Measurements from ENCODE around the gene TSPEAR.

The TSPEAR gene

DNA sequence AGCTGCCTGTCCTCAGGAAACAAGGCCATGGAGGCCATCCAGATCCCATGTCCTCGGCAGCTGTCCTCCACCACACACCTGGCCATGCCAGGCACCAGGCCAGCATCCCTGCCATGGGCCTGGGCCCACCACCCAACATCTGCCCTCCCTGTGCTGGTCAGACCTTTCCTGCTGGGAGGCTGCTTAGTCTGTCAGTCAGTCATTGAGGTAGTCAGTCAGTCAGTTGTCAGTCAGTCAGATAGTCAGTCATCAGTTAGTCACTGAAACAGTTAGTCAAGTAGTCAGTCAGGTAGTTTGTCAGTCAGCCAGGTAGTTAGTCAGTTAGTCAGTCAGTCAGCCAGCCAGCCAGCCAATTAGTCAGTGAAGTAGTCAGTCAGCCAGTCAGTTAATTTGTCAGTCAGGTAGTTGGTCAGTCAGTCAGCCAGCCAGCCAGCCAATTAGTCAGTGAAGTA lies 188.6 kb downstream of the TSPEAR start:
- in situ Hi-C loops (cut with MboI; ENCODE audit: low sequenced_read_pairs), result loop anchor here (25.0 kb wide), 1 partner anchor 265 kb away; no protein-coding TSS in a partner anchor

DNA sequence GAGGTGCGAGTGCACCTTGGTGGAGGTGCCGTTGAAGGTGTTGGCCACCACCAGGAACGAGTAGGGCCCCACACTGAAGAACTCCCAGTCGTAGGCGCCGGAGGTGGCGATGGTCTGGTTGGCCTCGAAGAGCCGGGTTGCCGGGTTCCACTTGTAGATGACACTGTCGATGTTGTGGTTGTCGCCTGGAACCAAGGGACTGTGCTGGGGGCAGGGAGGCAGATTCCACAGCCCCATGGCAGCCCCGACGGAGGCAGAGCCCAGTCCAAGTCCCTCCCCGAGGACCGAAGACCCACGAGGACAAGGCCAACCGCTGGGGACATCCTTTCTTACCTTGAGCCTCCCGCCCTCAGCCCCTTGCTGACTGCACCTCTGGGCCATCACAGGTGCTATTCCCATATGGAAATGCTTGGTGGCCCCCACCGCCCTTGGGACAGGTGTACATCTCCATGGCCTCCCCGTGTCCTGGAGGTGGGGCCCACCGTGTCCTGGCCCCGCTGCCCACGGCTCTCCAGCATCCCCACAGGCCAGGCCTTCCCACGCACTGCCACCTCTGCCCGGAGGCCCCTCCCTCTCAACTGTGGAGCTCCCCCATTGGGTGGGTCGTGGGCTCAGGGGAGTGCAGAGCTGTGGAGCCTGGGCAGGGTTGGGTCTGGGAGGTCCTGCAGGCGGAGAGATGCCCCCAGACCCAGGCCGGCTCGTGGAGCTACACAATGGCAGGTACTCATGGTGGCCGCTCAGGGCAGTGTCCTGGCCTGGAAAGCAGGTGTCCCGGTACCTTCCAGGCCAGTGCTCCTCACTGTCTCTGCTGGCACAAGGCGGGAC lies 189.2 kb downstream of the TSPEAR start:
- in situ Hi-C loops (cut with MboI; ENCODE audit: low sequenced_read_pairs), result loop anchor here (25.0 kb wide), 1 partner anchor 265 kb away; no protein-coding TSS in a partner anchor

DNA sequence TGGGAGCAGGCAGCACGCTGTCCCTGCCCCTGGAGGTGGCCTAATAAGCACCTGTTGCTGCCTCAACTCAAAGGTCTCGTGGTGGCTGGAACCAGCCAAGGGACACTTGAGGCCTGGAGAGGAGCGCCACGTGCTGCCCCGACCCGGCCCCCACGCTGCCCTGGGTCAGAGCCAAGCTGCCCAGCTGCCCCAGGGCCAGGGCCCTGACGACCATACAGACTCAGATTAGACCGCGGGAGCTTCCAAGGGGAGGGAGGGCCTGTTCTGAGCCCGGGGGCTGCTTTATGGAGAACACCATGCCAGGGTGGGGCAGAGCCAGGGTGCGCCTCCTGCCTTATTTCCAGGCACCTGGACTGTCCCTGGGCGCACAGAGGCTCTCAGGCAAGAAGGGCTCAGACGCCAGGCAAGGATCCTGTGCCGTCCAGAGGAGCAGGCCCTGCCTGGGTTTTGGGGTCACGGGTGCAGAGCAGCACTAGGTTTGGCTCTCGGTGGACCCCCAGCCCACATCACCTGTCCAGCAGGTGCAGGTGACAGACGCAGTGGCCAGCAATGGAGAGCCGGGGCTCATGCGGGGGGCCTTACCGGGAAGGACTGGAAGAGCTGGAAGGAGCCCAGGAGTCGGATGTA lies 190.0 kb downstream of the TSPEAR start:
- in situ Hi-C loops (cut with MboI; ENCODE audit: low sequenced_read_pairs), result loop anchor here (25.0 kb wide), 1 partner anchor 266 kb away; no protein-coding TSS in a partner anchor

DNA sequence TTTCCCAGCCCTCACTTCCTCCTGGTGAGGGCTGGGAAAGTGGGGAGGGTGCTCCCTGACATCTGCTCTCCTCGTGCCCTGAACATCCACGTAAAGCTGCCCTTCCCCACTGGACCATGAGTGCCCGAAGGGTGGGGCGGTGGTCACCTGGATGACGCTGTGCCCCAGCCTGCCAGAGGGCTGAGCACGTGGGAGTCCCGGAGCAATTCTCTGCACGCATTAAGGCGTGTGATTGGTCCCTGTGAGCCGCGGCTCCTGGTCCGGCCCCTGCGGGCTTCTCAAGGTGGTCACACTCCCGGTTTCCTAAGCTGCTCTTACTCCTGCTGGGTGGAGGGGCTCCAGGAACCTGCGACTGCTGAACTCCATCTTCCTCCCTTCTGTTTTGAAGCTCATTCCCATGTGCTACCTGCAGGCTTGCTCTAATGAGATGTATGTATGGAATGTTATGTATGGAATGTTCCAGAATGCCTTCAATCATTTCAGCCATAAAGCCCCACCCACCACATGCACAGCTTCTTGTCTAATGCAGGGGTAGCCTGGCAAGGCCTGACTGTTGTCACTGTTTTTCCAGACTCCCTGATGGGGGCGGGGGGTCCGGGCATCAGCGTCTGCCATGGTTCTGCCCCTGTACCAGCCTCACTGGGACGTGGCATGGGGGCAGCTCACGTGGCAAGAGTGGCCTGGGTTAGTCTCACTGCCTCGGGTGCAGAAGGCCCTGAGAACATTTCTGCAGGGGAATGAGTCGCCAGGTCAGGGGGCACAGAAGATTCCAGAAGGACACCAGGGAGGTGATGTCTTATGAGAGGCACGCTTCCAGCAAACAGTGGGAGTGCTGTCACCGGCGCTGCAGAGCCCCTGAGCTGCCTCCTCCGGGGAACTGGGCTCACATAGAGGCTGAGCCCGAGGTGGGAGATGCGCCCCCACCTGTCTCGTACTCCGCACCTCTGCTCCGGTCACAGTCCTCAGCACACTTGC lies 190.8 kb downstream of the TSPEAR start:
- in situ Hi-C loops (cut with MboI; ENCODE audit: low sequenced_read_pairs), result loop anchor here (25.0 kb wide), 1 partner anchor 267 kb away; no protein-coding TSS in a partner anchor

DNA sequence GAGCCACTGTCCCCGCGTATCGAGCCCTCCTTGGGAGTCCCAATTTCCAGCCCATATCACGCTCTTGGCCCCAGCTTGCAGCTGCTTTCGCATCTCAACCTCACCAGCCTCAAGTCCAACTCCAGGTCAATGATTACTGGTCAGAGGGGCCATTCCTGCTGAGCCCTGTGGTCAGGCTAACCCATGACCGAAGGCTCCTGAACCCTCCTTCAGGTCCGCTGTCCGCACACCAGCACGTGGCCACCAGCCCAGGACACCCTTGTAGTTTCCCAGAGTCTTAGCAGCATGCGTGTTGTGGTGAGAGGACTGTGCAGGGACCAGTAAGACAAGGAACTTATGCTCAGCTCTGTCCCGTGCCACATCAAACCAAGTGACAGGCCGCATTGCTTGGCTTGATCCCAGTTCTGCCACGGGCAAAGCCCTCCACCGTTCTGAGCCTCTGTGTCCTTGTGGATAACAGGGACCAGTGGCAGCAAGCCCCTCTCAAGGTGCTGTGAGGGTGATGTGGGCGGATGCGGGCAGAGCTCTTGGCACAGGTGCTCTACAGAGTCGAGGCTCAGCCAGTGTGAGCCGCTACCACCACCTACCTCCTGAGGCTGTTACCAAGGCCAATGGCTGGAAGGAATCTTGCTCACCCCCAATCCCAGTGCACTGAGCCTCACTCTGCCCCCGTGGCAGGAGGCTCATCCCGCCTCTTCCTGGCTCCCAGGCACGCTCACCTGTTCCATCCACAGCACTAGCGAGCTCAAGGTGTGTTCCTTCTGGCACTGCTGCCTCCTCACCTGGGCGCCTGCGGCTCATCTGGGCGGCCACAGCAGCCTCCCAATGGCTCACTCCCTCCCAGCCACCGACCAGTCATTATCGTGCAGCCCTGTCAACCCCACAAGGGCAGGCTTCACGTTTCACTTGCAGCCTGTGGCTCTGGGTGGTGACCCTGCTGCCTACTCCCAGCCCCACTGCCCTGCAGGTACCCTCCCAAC lies 191.7 kb downstream of the TSPEAR start:
- in situ Hi-C loops (cut with MboI; ENCODE audit: low sequenced_read_pairs), result loop anchor here (25.0 kb wide), 1 partner anchor 268 kb away; no protein-coding TSS in a partner anchor

DNA sequence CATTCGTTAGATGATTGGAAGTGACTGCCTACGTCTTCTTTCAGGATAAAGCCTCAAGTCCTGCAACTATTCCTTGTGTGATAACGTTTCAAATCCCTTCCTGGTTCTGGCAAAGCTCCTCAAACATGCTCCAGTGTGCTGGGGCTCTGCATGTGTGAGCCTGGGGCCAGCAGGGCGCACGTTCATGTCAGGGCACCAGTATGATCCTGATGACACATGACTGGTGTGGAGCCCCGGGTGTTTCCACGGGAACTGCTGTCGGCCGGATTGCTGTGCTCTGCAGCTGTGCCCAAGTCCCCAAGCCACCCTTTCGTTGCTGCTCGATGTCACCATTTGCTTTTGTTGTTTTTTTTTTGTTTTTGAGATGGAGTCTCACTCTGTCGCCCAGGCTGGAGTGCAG lies 192.7 kb downstream of the TSPEAR start:
- in situ Hi-C loops (cut with MboI; ENCODE audit: low sequenced_read_pairs), result loop anchor here (25.0 kb wide), 1 partner anchor 269 kb away; no protein-coding TSS in a partner anchor

DNA sequence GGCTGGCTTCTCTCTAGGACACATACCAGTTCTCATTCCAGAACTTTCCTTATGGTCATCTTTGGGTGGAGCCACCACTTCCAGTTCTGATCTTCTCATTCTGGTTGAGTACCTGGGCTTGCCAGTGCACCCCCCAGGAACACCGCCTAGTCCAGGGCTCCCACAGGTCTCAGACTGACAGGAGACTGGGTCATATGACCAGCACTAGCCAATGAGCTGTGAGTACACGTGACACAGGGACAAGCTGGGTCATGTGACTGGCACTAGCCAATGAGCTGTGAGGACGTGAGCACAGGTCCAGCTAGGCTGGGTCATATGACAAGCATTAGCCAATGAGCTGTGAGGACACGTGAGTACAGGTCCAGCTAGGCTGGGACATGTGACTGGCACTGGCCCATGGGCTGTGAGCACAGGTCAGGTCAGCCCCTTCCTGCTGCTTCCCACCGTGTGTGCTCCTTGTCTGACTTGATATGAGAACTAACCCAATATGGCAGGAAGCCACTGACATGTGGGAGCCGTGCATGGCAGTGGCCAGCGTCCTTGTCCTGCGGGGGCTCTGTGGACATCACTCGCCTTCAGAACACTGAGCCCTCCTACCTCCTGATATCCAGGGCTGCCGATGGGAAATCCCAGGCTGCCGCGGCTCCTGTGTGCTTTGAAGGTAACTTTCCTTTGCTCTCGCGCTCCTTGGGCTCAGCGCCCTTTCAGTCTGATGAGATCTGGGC lies 194.0 kb downstream of the TSPEAR start:
- in situ Hi-C loops (cut with MboI; ENCODE audit: low sequenced_read_pairs), result loop anchor here (25.0 kb wide), 1 partner anchor 270 kb away; no protein-coding TSS in a partner anchor

DNA sequence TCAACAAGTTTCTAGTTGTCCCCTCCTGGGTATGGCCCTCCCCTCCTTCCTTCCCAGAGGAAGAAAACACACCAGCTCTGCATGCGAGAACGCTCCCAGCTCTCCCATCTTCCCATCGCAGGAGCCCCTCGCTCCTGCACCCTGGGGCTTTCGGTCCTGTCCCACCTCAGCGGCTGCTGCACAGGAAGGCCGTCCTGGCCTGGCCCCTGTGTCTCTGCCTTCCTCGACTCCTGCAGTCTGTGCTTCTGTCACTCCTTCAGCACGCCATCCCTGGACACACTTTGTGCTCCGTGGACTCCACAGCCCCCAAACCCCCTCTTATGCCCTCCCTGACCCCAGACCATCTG lies 194.6 kb downstream of the TSPEAR start:
- in situ Hi-C loops (cut with MboI; ENCODE audit: low sequenced_read_pairs), result loop anchor here (25.0 kb wide), 1 partner anchor 270 kb away; no protein-coding TSS in a partner anchor

DNA sequence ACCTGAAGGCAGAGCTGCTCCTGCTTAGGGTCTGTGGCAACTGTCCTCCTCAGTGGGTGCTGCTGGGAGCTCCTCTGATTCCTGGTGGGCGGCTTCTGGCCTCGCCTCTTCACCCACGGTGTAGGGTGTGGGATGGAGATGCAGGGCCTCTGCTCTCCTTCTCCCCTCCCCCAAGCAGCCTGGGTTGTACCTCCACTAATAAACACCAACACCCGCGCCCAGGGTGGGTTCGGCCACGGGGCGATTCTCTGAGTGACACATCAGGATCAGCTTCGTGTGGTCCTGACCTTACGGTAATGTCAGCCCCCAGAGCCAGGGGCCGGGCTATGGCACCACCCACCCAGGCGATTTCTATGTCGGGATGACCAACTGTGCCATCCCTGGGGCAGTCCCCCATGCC lies 195.0 kb downstream of the TSPEAR start:
- in situ Hi-C loops (cut with MboI; ENCODE audit: low sequenced_read_pairs), result loop anchor here (25.0 kb wide), 1 partner anchor 271 kb away; no protein-coding TSS in a partner anchor

DNA sequence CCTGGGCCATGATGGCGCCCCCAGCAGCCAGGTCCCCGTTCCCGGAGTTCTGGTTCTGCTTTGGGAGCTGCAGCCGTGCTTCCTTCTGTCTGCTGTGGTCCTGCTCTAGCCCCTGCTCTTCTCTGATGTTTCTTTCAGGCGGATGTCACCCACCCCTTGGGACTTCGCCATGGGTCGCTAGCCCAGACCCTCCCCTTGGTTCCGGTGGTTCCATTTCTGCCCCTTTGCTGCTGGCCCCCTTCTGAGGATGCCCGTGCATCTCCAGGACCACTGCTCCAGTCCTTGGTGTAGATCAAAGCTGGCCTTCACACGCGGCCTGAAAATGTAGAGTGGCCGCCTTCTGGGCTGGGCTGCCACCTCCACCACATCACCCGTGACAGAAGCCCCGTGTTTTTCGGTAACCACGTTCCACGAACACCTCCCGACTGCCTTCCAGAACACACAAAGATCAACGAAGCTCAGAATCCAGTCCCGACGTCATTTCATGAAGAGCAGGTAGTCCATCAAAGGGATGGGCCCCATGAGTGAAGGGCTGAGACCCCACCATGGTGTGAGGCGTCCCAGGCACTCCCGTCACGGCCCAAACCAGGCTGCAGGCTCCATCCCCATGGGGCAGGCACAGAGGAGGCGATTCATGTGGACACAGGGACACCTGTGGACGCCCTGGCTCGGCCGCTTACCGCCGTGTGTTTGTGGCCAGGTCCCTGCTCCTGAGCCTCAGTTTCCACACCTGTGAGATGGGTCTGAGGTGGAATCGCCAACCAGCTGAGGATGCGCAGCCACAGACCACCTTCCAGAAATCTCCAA lies 195.8 kb downstream of the TSPEAR start:
- in situ Hi-C loops (cut with MboI; ENCODE audit: low sequenced_read_pairs), result loop anchor here (25.0 kb wide), 1 partner anchor 272 kb away; no protein-coding TSS in a partner anchor

DNA sequence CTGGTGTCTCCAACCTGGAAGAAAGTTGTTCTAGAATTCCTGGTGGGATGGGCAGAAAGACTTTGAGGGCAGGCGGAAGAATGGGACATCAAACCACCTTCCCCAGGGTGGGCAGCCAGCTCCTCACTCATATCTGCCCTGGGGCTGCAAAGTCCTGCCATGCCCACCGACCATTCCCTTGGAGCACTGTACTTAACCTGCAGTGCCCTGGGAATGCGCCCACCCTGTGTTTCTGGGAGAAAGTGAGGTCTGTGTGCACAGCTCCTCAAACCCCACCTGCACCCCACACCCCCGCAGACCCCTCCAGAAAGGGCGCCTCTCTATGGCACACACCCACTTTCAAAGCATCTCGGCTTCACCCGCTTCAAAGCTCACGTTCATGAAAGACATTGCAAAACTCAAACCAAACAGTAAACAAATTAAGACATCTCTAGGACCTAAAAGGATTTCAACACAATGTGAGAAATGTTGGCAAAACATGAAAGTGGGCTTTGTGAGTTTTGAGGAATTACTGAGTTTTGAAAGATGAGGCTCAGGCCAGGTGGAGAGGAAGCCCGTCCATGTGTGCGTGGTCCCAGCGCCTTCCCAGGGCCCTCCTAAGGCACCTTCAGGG lies 196.5 kb downstream of the TSPEAR start:
- in situ Hi-C loops (cut with MboI; ENCODE audit: low sequenced_read_pairs), result loop anchor here (25.0 kb wide), 1 partner anchor 272 kb away; no protein-coding TSS in a partner anchor

DNA sequence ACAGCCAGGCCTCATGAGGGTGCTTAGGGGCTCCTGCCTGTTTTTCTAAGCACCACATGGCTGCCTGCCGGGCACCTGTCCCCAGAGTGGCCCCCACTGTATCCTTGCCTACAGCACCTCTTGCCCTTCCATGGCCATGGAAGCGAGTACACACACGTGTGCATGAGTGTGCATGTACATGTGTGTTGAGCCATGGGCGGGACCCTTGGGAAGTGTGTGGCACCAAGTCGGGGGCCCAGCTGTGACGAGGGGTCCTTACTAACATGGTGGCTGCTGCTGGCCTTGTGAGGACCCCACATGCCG lies 197.2 kb downstream of the TSPEAR start:
- in situ Hi-C loops (cut with MboI; ENCODE audit: low sequenced_read_pairs), result loop anchor here (25.0 kb wide), 1 partner anchor 273 kb away; no protein-coding TSS in a partner anchor

DNA sequence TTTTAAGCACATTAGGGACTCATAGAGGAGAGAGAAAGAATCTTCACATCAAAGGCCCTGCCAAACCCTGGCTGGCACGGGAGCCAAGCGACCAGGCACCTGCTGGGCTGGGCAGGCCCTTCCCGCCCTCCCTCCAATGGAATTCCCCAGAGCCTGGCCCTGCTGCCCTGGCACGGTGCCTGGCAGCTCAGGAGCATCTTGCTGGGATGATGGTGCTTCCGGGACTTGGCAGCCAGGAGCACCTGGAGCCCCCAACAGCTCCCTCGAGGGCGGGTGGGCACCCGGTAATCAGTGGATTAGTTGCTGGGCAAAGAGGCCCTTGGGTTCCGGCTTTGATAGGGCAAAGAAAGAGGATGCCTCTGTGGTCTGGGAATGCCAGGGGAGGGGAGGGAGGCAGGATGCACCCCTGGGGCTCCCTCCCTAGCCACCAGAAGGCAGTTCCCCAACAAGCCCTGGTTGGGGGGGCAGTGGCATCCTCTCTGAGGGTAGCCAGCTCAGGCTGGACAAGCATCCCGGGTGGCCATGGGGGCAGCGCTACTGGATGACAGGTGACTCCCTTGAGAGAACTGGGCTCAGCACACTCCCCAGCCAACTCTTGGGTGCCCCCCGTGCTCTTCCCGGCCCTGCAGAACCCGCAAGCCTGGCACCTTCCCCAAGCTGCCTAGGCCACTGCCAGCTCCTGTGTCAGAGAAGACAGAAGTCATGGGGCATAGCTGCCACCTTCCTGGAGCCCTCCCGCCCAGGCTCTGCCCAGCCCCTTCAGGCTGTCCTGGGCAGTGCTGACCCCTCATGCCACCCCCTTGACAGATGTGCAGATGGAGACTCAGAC lies 197.8 kb downstream of the TSPEAR start:
- in situ Hi-C loops (cut with MboI; ENCODE audit: low sequenced_read_pairs), result loop anchor here (25.0 kb wide), 1 partner anchor 274 kb away; no protein-coding TSS in a partner anchor

DNA sequence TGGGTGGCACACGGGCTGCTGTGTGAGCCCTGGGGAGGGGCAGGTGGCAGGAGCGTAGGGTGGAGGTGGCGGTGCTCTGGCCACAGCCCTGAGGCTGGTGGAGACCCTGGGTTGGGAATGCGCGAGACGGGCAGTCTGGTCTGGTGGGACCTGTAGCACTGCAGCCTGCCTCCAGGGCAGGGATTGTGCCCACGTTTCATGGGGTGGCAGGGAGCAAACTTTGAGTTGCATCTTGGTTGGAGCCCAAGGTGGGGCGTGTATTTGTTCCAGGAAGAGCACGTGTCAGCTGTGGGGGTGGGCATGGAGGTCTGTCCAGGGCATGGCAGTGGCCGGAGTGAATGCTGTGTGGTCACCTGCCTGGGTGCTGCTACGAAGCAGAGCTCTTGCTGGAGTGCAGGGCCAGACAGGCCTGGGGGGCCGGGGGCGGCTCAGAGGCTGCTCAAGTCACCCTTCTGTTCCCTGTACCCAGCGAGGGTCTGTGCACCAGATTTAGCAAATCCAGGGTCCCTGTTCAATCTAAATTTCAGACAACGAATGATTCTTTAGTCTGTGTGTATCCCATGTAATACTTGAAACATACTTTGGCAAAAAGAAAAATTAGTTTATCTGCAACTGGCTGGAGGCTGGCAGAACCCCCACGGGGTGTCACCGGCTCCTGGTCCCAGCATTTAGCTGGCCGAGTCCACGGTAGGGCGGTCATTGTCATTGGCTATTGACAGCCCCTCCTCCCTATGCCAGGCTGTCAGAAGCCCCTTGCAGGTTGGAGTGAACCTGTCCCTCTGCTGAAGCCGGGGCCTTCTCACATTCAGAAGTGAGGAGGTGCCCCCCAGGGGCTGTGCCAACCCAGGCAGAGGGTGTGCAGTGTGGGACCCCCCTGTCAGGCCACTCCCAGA lies 198.6 kb downstream of the TSPEAR start:
- in situ Hi-C loops (cut with MboI; ENCODE audit: low sequenced_read_pairs), result loop anchor here (25.0 kb wide), 1 partner anchor 275 kb away; no protein-coding TSS in a partner anchor

DNA sequence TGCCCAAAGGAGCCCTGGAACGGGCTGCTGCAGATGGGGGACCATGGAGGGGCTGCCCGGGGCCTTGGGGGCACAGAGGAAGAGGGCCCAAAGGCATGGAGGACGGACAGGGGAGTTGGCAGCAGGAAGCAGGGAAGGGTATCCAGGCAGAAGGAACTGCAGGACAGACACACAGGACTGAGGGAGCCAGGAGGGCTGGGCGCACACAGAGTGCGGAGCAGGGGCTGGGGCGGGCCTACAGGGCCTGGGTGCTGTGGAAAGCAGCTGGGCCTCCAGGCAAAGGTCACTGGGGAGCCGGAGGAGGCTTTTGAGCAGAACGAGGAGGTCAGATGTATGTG lies 199.5 kb downstream of the TSPEAR start:
- in situ Hi-C loops (cut with MboI; ENCODE audit: low sequenced_read_pairs), result loop anchor here (25.0 kb wide), 1 partner anchor 275 kb away; no protein-coding TSS in a partner anchor
